PFSK-1 (cell line): ENCODE measurements around the gene EMC1.

ENCODE experiments used
- POLR2AphosphoS5 ChIP-seq: IDR thresholded peaks from 2 replicates; pipeline ENCODE4 v1.6.1; 2012; ENCODE audit warnings: low read depth, mild to moderate bottlenecking, control low read depth, low read length, moderate library complexity
- REST ChIP-seq, 2 experiments: IDR thresholded peaks; 2 replicates each; pipeline versions ENCODE4 v1.6.1 to v1.8.0; 2011 to 2012; ENCODE audit warnings: low read depth in 2 of 2, low read length in 2 of 2, control low read depth in 1 of 2, inconsistent platforms in 1 of 2, mild to moderate bottlenecking in 1 of 2, moderate library complexity in 1 of 2; ENCODE audit not compliant: insufficient read depth in 1 of 2
- TAF1 ChIP-seq: IDR thresholded peaks from 2 replicates; pipeline ENCODE4 v1.6.1; 2012; ENCODE audit warnings: low read length, control low read depth, borderline replicate concordance; ENCODE audit not compliant: insufficient read depth

DNA sequence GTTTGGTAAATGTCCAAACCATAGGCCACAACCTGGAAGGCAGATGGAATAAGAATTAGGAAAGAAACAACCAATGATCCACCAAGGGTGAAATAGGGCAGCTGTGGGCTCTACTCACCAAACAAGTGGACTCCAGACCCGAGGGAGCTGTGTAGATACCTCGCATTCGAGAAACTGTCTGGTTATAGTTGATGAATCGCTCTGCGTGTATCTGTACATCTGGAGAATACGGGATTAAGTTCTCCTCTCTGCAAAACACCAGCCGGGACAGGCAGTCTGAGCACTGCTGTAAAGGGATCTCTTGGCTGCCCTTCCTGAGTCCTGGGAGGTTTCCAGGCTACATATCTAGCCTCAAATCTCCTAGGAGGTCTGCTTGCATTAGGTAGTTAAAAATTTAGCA, 31.9 kb downstream of the EMC1 start:
- TF ChIP-seq REST (IDR thresholded peaks at IDR 0.05; ENCODE audit: insufficient read depth in 1 of 2, low read depth in 2 of 2, low read length in 2 of 2) = no peak
- TF ChIP-seq POLR2AphosphoS5 = no peak
- TF ChIP-seq TAF1 = no peak
